Activated naive CD4-positive, alpha-beta T cell treated with anti-CD3 and anti-CD28 coated beads, Interleukin-2, amount 50 U/mL, for 72 hours (primary cell): ENCODE results near the gene PUS3. TPM values are rescaled to one million over a fixed set of nuclear protein-coding genes. Genes with fewer than 3 reads are reported as not detected.
"Not testable (repeated sequence)": the region's sequence is repeated elsewhere in the genome, so short reads cannot be mapped to it uniquely, and the experiment has no call there.

Source experiments
- ATAC-seq, 2 donors: fragments of 150-1000 bp; cut with Tn5 transposase; 2 replicates each; pipeline ENCODE4 v1.10.0; 2021; ENCODE audit warnings: mild to moderate bottlenecking in 2 of 2, moderate library complexity in 2 of 2
- DNase-seq, 2 donors: peaks; one replicate each; pipeline ENCODE4 v3.0.0; 2021 to 2022; ENCODE audit warnings: low spot score in 2 of 2
- H3K27ac Mint-ChIP-seq, 2 donors: one replicate each; pipeline ENCODE4 v1.8.0; 2022; ENCODE audit warnings: mild to moderate bottlenecking in 2 of 2, mixed read lengths in 2 of 2
- H3K36me3 Mint-ChIP-seq, 2 donors: one replicate each; pipeline ENCODE4 v1.8.0; 2022; ENCODE audit warnings: mixed read lengths in 2 of 2
- H3K9me3 Mint-ChIP-seq, 2 donors: one replicate each; pipeline ENCODE4 v1.8.0; 2022; ENCODE audit warnings: mixed read lengths in 2 of 2
- total RNA-seq, 2 donors: library from RNA; stranded (reverse); gene quantifications; one replicate each; pipeline ENCODE4 v1.2.3, GENCODE V29; 2022

Gene PUS3
- total RNA-seq, 2 donors from 2014 or later: 10.2 to 32.2 TPM

DNA sequence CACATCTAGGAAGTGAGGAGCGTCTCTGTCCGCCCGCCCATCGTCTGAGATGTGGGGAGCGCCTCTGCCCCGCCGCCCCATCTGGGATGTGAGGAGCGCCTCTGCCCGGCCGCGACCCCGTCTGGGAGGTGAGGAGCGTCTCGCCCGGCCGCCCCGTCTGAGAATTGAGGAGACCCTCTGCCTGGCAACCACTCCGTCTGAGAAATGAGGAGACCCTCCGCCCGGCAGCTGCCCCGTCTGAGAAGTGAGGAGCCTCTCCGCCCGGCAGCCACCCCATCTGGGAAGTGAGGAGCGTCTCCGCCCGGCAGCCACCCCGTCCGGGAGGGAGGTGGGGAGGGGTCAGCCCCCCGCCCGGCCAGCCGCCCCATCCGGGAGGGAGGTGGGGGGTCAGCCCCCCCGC lies 40.2 kb downstream of the PUS3 start:
- DNase-seq, ATAC-seq, H3K27ac Mint-ChIP-seq: not testable (repeated sequence)
- peaks cover 9 to 13% of the 10 kb centered on the region in 2 donors for H3K9me3 Mint-ChIP-seq
- peaks cover 4 to 15% of the 10 kb centered on the region in 2 donors for H3K36me3 Mint-ChIP-seq

DNA sequence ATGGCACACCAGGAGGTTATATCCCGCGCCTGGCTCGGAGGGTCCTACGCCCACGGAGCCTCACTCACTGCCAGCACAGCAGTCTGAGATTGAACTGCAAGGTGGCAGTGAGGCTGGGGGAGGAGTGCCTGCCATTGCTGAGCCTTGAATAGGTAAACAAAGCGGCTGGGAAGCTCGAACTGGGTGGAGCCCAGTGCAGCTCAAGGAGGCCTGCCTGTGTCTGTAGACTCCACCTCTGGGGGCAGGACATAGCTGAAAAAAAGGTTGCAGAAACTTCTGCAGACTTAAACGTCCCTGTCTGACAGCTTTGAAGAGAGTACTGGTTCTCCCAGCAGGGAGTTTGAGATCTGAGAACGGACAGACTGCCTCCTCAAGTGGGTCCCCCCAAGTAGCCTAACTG lies 45.3 kb downstream of the PUS3 start:
- Mint-ChIP-seq H3K36me3 (peaks cover 4 to 24% of the 10 kb centered on the region in 2 donors), H3K9me3 (peaks cover 11 to 13% of the 10 kb centered on the region in 2 donors)
- not testable (repeated sequence) for H3K27ac Mint-ChIP-seq, ATAC-seq, DNase-seq

DNA sequence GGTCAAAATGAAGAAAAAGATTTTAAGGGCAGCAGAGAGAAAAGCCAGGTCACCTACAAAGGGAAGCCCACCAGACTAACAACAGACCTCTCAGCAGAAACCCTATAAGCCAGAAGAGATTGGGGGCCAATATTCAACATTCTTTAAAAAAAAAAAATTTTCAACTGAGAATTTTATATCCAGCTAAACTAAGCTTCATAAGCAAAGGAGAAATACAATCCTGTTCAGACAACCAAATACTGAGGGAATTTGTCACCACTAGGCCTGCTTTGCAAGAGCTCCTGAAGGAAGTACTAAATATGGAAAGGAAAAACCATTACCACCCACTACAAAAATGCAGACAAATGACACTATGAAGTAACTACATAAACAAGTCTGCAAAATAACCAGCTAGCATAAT lies 56.8 kb downstream of the PUS3 start:
- DNase-seq: no peak
- no peak for ATAC-seq
- Mint-ChIP-seq H3K27ac (no peak overlapping the region), H3K9me3 (peaks cover 23 to 28% of the 10 kb centered on the region in 2 donors), H3K36me3 (peaks cover 17 to 30% of the 10 kb centered on the region in 2 donors)

Other genes with a start within 250 kb of the PUS3 start
- not detected for gene ACRV1, start 222.4 kb downstream of the PUS3 start, total RNA-seq
- not detected for gene PATE1, start 156.9 kb downstream of the PUS3 start, total RNA-seq
- not detected for gene PATE2, start 124.4 kb downstream of the PUS3 start, total RNA-seq
- gene PATE3, start 115.1 kb downstream of the PUS3 start, total RNA-seq: not detected
- gene PATE4, start 69.9 kb downstream of the PUS3 start, total RNA-seq: not detected
- 1 to 10 TPM; 6.4 to 7.0 TPM for gene HYLS1, start 15.5 kb downstream of the PUS3 start, total RNA-seq
- 1 to 10 TPM in 1 of 2 donors, not detected in 1; 4.2 TPM for gene DDX25, start 1.3 kb upstream of the PUS3 start, total RNA-seq
- not detected for gene VSIG10L2, start 42.8 kb upstream of the PUS3 start, total RNA-seq
- gene CDON, start 159.7 kb upstream of the PUS3 start, total RNA-seq: 1 to 10 TPM; 2.8 to 6.9 TPM